ENCODE data around the gene WDR27. TPM values are rescaled to one million over a fixed set of nuclear protein-coding genes. Genes with fewer than 3 reads are reported as not detected.

The WDR27 gene
- total RNA-seq, 2 experiments from 2014 or later: 22.9 to 25.3 TPM

DNA sequence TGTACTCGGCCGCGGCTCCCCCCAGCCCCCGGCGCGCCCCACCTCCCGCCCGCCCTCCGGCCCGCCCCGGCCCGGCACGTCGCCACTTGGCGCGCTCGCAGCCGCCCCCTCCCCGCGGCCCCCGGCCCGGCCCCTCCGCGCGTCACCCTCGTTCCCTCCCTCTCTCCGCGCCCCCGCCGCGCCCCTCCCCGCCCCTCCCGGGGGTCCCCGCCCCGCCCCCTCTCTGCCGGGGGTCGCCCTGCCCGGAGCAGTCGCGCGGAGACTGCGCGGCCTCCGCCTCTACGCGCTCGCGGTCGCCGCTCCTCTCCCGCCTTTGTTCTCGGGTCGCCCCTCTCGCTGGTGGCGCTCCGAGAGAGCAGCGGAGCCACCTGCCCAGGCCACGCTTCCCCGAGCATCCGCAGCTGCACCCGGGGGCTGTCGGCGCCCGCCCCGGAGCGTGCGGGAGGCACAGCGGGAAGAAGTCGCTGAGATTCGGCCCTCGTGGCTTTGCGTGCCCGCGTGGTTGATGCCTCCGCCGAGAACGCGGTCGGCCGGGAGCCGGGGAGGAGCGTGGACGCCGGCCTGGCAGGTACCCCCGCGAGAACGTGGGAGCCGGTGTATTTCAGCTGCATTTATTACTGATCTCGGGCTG lies 22.8 kb upstream of the WDR27 start, which contains the start of gene PHF10:
Gene PHF10 (minus strand): TSS at position 7 of the 631 bp plus-strand sequence. CDS start 569 bp downstream, outside the sequence.
- ChIA-PET POLR2A (interaction anchor here (0.8 to 2.9 kb wide), 6 partner anchors 16 to 828 kb away, joined by 3 to 13 read pairs (median 7); partner anchors contain the start of genes C6orf120, DYNLT2, ERMARD and WDR27), CTCF (no interaction called here)

DNA sequence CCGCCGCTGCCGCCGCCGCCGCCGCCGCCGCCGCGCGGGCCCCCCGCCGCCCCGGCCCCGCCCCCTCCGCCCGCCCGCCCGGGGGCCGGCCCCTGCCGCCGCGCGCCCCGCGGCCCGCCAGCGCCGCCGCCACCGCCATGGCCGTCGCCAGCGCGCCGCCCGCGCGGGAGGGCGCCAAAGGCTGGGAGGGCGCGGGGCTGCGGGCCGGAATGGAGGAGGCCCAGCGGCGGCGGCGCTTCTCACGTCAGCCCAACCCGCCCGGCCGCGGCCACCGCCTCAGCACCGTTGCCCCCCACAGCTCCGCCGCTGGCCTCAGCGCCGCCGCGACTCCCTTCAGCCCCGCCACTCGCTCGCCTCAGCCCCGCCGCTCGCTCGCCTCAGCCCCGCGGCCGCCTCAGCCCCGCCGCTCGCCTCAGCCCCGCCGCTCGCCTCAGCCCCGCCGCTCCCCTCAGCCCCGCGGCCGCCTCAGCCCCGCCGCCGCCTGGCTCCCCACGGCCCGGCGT lies 22.2 kb upstream of the WDR27 start:
- ATAC-seq (peak; percentile 50), DNase-seq (peak; percentile 39)
- peaks cover 38% of the 10 kb centered on the region for H3K4me1 Mint-ChIP-seq (ENCODE audit: low read depth)
- peaks cover 6% of the 10 kb centered on the region for H3K27me3 Mint-ChIP-seq (ENCODE audit: low read depth)
- no peak overlapping the region for H3K27ac Mint-ChIP-seq
- peaks cover 20% of the 10 kb centered on the region for H3K36me3 Mint-ChIP-seq (ENCODE audit: low read depth)
- H3K4me3 Mint-ChIP-seq: peak overlapping the region; percentile 67
- H3K9me3 Mint-ChIP-seq (ENCODE audit: insufficient read depth): no peaks in the 10 kb centered on the region
- POLR2A ChIA-PET: interaction anchor here (0.6 to 4.3 kb wide), 8 partner anchors 14 to 832 kb away, joined by 3 to 47 read pairs (median 6); partner anchors contain the start of genes C6orf120, DYNLT2, ERMARD and WDR27
- CTCF ChIA-PET: no interaction called here

More for the DNA sequence above, 22.8 kb upstream of the WDR27 start, which contains the start of gene PHF10:
- peaks cover 35% of the 10 kb centered on the region for H3K4me1 Mint-ChIP-seq (ENCODE audit: low read depth)
- H3K27me3 Mint-ChIP-seq (ENCODE audit: low read depth): peaks cover 6% of the 10 kb centered on the region
- no peaks in the 10 kb centered on the region for H3K9me3 Mint-ChIP-seq (ENCODE audit: insufficient read depth)
- H3K4me3 Mint-ChIP-seq: peak within 1 kb of the TSS; percentile 86
- ATAC-seq: peak; percentile 59
- DNase-seq: peak; percentile 57
- peaks cover 15% of the 10 kb centered on the region for H3K36me3 Mint-ChIP-seq (ENCODE audit: low read depth)
- peak within 1 kb of the TSS; percentile 93 for H3K27ac Mint-ChIP-seq

DNA sequence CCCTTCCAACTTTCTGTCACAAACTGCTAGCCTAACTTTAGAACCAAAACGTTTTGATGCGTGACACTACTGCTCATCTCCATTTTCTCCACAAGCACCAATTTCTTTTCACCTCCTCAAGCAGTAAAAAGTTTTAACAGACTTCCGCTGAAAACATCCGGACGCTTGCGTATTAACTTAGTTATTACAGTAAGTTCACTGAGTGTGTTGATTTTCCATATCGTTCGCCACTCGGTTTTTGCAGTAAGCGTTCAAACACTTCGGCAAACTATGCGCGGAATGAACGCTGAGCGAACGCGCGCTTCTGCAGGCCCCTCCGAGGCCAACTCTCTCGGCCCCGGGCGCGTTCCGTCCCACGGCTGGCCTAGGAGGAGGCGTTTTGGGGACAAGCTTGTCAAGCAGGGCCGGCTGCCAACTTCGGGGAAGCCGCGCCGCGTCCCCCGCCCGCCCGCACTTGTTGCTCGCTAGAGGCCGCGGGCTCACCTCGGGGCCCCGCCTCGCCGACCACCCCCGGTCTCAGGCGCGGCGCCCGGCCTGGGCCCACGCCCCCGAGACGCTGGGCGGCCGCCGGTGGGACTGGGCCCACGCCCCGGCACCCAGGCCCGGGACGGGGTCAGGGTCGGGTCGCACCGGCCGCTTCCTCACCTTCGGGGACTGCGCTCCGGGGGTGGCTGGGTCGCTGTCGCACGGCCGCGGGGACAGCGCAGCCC lies 21.5 kb upstream of the WDR27 start:
- ChIA-PET POLR2A (interaction anchor here (0.6 to 4.3 kb wide), 9 partner anchors 13 to 833 kb away, joined by 3 to 47 read pairs (median 4); partner anchors contain the start of genes C6orf120, DYNLT2, ERMARD and WDR27), CTCF (interaction anchor here (1.2 to 1.7 kb wide), 3 partner anchors 11 to 26 kb away, joined by 3 to 4 read pairs (median 3); no protein-coding TSS in a partner anchor)
- H3K36me3 Mint-ChIP-seq (ENCODE audit: low read depth): peaks cover 22% of the 10 kb centered on the region

DNA sequence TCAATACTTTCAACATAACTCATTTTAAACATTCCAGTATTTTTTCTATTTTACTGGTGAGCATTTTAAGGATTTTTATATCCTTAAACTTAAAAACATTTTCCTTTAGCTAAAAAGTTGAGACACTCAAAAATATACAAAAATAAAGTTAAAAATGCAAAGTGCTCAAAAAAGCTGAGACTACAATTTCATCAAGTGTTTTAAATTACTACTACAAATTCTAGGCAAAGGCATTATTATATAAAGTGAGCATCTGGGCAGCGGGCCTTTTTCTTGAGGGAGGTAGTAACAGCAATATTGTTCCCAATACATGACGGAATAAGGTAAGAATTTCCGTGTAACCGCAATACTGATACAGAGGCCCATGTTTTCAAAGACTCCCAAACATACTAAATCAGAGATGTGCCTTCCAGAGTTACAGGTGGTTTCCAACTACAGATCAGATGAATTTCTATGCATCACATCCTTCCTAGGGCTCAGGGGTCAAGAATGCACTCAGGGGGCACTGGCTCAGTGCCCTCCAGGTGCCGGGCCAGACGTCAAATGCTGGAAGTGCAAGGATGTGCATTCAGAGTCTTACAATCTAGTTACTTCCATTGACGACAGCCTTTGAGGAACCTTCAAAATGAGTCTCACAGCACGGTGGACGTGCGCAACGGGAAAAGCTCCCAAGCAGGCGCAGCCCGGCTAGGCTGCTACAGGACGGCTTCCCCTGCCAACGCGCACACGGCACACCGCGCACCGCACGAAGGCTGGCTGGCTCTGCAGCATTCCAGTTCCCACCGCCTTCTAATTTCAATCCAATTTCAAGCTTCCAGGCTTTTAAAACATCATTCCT lies 20.8 kb upstream of the WDR27 start:
- peak; percentile 46 for ATAC-seq
- H3K9me3 Mint-ChIP-seq (ENCODE audit: insufficient read depth): no peaks in the 10 kb centered on the region
- H3K27ac Mint-ChIP-seq: peak overlapping the region; percentile 93
- H3K4me1 Mint-ChIP-seq (ENCODE audit: low read depth): peaks cover 34% of the 10 kb centered on the region
- ChIA-PET POLR2A (interaction anchor here (0.6 to 4.3 kb wide), 6 partner anchors 17 to 829 kb away, joined by 3 to 47 read pairs (median 10); partner anchors contain the start of genes C6orf120, DYNLT2, ERMARD and WDR27), CTCF (interaction anchor here (1.1 to 2.0 kb wide), 7 partner anchors 12 to 94 kb away, joined by 3 to 19 read pairs (median 4); partner anchors contain the start of genes C6orf120 and WDR27)
- peak; percentile 43 for DNase-seq
- peak overlapping the region; percentile 86 for H3K4me3 Mint-ChIP-seq
- H3K27me3 Mint-ChIP-seq (ENCODE audit: low read depth): peaks cover 6% of the 10 kb centered on the region
- peaks cover 22% of the 10 kb centered on the region for H3K36me3 Mint-ChIP-seq (ENCODE audit: low read depth)

More for the DNA sequence above, 21.5 kb upstream of the WDR27 start:
- H3K4me1 Mint-ChIP-seq (ENCODE audit: low read depth): peaks cover 39% of the 10 kb centered on the region
- ATAC-seq: peak; percentile 50
- H3K27me3 Mint-ChIP-seq (ENCODE audit: low read depth): peaks cover 6% of the 10 kb centered on the region
- no peaks in the 10 kb centered on the region for H3K9me3 Mint-ChIP-seq (ENCODE audit: insufficient read depth)
- H3K27ac Mint-ChIP-seq: peak overlapping the region; percentile 93
- peak; percentile 66 for DNase-seq
- peak overlapping the region; percentile 86 for H3K4me3 Mint-ChIP-seq

DNA sequence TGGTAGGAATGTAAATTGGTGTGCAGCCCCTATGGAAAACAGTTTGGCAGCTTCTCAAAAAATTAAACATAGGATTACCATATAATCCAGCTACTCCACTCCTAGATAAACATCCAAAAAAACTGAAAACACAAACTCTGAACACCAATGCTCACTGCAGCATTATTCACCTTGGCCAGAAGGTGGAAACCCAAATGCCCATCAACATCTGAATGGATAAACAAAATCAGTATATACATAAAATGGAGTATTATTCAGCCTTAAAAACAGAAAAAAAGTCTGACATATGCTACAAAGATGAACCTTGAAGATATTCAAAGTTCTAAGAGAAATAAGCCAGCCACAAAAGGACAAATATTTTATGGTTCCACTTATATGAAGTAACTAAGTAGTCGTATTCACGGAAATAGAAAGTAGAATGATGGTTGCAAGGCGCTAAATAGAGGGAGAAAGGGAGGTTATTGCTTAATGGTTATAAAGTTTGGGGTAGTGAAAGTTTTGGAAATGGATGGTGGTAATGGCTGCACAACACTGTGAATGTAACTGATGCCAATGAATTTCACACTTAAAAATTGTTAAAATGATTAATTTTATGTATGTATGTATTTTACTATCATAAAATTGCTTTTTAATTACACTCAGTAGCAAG lies 18.5 kb upstream of the WDR27 start:
- no peak overlapping the region for H3K4me3 Mint-ChIP-seq

DNA sequence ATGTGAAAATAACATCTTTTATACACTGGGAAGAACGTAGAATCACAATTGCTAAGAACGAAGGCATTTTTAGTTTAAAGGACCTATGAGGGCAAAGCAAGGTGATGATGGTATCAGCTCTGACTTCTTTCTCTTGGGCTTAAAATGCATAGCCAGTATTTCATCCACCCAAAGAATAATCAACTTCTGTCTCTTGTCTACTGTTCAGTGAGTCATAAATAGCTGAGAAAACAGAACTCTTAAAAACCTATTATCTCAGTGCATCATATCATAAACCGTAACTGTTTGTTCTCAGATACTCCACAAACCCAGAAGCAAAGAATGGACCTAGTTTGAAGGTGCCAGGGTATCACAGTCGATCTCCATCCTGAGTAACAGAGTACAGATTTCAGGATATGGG lies 17.3 kb upstream of the WDR27 start:
- ATAC-seq (no peak), DNase-seq (no peak)
- Mint-ChIP-seq H3K4me1 (ENCODE audit: low read depth) (peaks cover 22% of the 10 kb centered on the region), H3K36me3 (ENCODE audit: low read depth) (peaks cover 43% of the 10 kb centered on the region), H3K9me3 (ENCODE audit: insufficient read depth) (no peaks in the 10 kb centered on the region), H3K27me3 (ENCODE audit: low read depth) (no peaks in the 10 kb centered on the region), H3K27ac (no peak overlapping the region), H3K4me3 (no peak overlapping the region)
- CTCF ChIA-PET: interaction anchor here (1.1 to 2.8 kb wide), 4 partner anchors 10 to 71 kb away, joined by 3 to 9 read pairs (median 4); no protein-coding TSS in a partner anchor
- POLR2A ChIA-PET: no interaction called here

More for the DNA sequence above, 18.5 kb upstream of the WDR27 start:
- ChIA-PET CTCF (interaction anchor here (1.1 to 2.8 kb wide), 5 partner anchors 11 to 69 kb away, joined by 3 to 19 read pairs (median 6); partner anchors contain the start of genes C6orf120 and WDR27), POLR2A (interaction anchor here (1.0 to 4.3 kb wide), 2 partner anchors 13 to 32 kb away, joined by 3 to 19 read pairs; partner anchors contain the start of genes DYNLT2 and ERMARD)
- Mint-ChIP-seq H3K36me3 (ENCODE audit: low read depth) (peaks cover 37% of the 10 kb centered on the region), H3K4me1 (ENCODE audit: low read depth) (peaks cover 26% of the 10 kb centered on the region), H3K9me3 (ENCODE audit: insufficient read depth) (no peaks in the 10 kb centered on the region), H3K27ac (peak overlapping the region; percentile 61), H3K27me3 (ENCODE audit: low read depth) (peaks cover 4% of the 10 kb centered on the region)
- no peak for DNase-seq
- no peak for ATAC-seq

DNA sequence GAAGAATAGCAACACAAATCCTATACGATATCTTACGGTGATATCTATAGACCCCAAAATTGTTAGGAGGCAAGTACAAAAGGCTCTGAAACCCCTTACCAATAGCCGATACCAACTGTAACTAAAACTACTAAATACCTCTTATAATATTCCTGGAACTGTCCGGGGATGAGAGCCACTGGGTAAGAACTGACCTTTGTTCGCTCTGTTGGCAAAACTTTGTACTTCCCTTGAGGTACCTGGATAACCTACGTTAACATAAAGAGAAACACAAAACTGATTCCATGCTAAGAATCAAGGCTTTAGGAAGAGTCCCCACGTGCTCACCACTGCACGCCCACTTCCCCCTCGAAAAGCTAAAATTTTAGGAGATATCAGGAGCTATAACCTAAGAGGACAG lies 12.8 kb upstream of the WDR27 start:
- POLR2A ChIA-PET: no interaction called here
- H3K4me1 Mint-ChIP-seq (ENCODE audit: low read depth): peaks cover 4% of the 10 kb centered on the region
- ATAC-seq (no peak), DNase-seq (no peak)
- H3K36me3 Mint-ChIP-seq (ENCODE audit: low read depth): peaks cover 56% of the 10 kb centered on the region
- H3K27me3 Mint-ChIP-seq (ENCODE audit: low read depth): no peaks in the 10 kb centered on the region
- CTCF ChIA-PET: no interaction called here
- no peak overlapping the region for H3K27ac Mint-ChIP-seq
- H3K4me3 Mint-ChIP-seq: no peak overlapping the region
- no peaks in the 10 kb centered on the region for H3K9me3 Mint-ChIP-seq (ENCODE audit: insufficient read depth)

DNA sequence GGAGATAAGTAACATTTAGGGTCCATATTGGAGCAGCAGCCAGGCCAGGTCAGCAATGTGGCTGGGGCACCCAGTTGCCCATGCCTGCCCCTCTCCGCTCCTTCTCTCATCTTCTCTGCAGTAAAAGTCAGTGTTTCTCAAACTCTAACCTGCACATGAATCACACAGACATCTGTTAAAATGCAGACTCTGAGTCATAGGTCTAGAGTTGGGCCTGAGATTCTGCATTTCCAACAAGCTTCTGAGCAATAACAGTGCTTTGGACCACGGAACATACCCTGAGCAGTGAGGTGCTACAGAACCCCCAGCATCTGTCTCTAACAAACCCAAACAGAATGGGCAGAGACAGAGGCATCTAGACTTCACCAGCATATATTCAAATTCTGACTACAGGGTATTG lies 12.3 kb upstream of the WDR27 start:
- no peaks in the 10 kb centered on the region for H3K9me3 Mint-ChIP-seq (ENCODE audit: insufficient read depth)
- no peak overlapping the region for H3K4me3 Mint-ChIP-seq
- ChIA-PET CTCF (no interaction called here), POLR2A (no interaction called here)
- no peaks in the 10 kb centered on the region for H3K27me3 Mint-ChIP-seq (ENCODE audit: low read depth)
- H3K27ac Mint-ChIP-seq: no peak overlapping the region
- DNase-seq (no peak), ATAC-seq (no peak)
- H3K4me1 Mint-ChIP-seq (ENCODE audit: low read depth): peaks cover 3% of the 10 kb centered on the region
- peaks cover 52% of the 10 kb centered on the region for H3K36me3 Mint-ChIP-seq (ENCODE audit: low read depth)

DNA sequence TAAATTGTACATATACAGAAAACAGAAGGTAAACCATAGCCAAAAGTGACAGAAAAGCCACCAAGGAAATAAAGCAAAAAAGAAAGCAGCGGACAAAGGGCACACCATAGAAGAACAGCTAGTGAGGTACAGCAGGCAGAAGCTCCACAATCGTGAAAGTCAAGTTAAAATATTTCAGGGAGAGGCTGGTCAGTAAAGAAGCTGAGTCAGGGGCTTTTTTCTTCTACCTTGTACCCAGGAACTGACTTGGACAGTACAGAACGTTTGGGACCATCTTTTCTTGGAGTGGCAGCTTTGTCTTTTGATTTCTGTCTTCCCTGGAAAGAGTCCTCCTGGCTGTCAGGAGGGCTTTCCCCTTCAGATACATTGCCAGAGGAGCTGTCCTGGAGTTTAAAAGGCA lies 8.2 kb upstream of the WDR27 start:
- ChIA-PET POLR2A (interaction anchor here (1.0 to 2.8 kb wide), 2 partner anchors 8 to 14 kb away, joined by 3 to 19 read pairs; partner anchors contain the start of genes C6orf120 and WDR27), CTCF (interaction anchor here (1.1 to 1.8 kb wide), 2 partner anchors 10 to 12 kb away, joined by 5 to 6 read pairs; no protein-coding TSS in a partner anchor)
- peaks cover 11% of the 10 kb centered on the region for H3K4me1 Mint-ChIP-seq (ENCODE audit: low read depth)
- no peak for ATAC-seq
- no peak overlapping the region for H3K4me3 Mint-ChIP-seq
- no peaks in the 10 kb centered on the region for H3K27me3 Mint-ChIP-seq (ENCODE audit: low read depth)
- H3K27ac Mint-ChIP-seq: no peak overlapping the region
- no peak for DNase-seq
- H3K36me3 Mint-ChIP-seq (ENCODE audit: low read depth): peaks cover 41% of the 10 kb centered on the region
- no peaks in the 10 kb centered on the region for H3K9me3 Mint-ChIP-seq (ENCODE audit: insufficient read depth)

DNA sequence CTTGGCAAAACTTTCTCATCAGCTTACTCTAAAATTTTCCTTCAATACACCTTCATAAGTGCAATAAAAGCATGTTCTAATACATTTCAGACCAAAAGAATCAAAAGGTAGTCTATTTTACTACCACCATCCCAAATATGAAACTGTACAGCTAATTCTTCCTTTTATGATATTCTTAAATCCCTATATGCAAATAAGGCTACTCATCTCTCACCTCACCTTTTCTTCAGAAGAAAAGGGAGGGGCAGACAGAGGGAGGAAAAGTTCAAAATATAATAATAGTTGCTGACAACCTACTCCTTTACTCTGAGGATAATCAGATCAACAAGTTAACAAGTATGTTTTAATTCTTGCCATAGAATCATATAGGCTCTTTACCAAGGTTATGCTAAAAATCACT lies 7.5 kb upstream of the WDR27 start:
- ChIA-PET POLR2A (interaction anchor here (1.2 kb wide), 2 partner anchors 15 to 41 kb away, joined by 4 read pairs; partner anchors contain the start of gene PHF10), CTCF (interaction anchor here (1.1 to 1.8 kb wide), 2 partner anchors 10 to 12 kb away, joined by 5 to 6 read pairs; no protein-coding TSS in a partner anchor)
- no peak for ATAC-seq
- DNase-seq: no peak
- no peaks in the 10 kb centered on the region for H3K27me3 Mint-ChIP-seq (ENCODE audit: low read depth)
- H3K27ac Mint-ChIP-seq: no peak overlapping the region
- peaks cover 15% of the 10 kb centered on the region for H3K4me1 Mint-ChIP-seq (ENCODE audit: low read depth)
- H3K9me3 Mint-ChIP-seq (ENCODE audit: insufficient read depth): no peaks in the 10 kb centered on the region
- H3K36me3 Mint-ChIP-seq (ENCODE audit: low read depth): peaks cover 39% of the 10 kb centered on the region
- no peak overlapping the region for H3K4me3 Mint-ChIP-seq
